CD4-positive, CD25-positive, alpha-beta regulatory T cell (primary cell): ENCODE measurements around the gene MAN2A2. TPM values are rescaled to one million over a fixed set of nuclear protein-coding genes. Genes with fewer than 3 reads are reported as not detected.

ENCODE experiments used
- ATAC-seq, 2 donors: fragments of 150-1000 bp; cut with Tn5 transposase; one replicate each; pipeline ENCODE4 v1.10.0; 2021; ENCODE audit warnings: low read depth in 2 of 2, moderate number of reproducible peaks in 2 of 2, moderate library complexity in 1 of 2
- DNase-seq, 3 donors: peaks; one replicate each; pipeline versions ENCODE4 v3.0.0 to v3.0.0-alpha.2; 2012 to 2022; ENCODE audit warnings: mixed read lengths in 1 of 3
- H3K27ac ChIP-seq: one replicate; pipeline ENCODE4 v1.7.0; 2013; ENCODE audit warnings: mild to moderate bottlenecking, low read length; ENCODE audit not compliant: insufficient read depth, poor library complexity, severe bottlenecking
- H3K27me3 ChIP-seq: one replicate; pipeline ENCODE4 v1.7.0; 2013; ENCODE audit warnings: low read length; ENCODE audit not compliant: control insufficient read depth, insufficient read depth
- H3K36me3 ChIP-seq: one replicate; pipeline ENCODE4 v1.7.0; 2013; ENCODE audit warnings: mild to moderate bottlenecking, low read length, moderate library complexity; ENCODE audit not compliant: control insufficient read depth, insufficient read depth
- H3K4me1 ChIP-seq: 2 replicates; pipeline ENCODE4 v1.7.0; 2013; ENCODE audit warnings: mild to moderate bottlenecking, low read length; ENCODE audit not compliant: insufficient read depth, control insufficient read depth, poor library complexity, severe bottlenecking
- H3K4me3 ChIP-seq: one replicate; pipeline ENCODE4 v1.7.0; 2013; ENCODE audit warnings: low read depth, mild to moderate bottlenecking, low read length, moderate library complexity
- H3K9me3 ChIP-seq, 2 experiments: 1 replicate in 1 of 2; 2 replicates in 1 of 2; pipeline ENCODE4 v1.7.0; 2013; ENCODE audit warnings: low read length in 2 of 2, mild to moderate bottlenecking in 1 of 2, moderate library complexity in 1 of 2; ENCODE audit not compliant: control insufficient read depth in 2 of 2
- H3K27ac Mint-ChIP-seq, 3 donors: one replicate each; pipeline ENCODE4 v1.8.0; 2020 to 2022; ENCODE audit warnings: mild to moderate bottlenecking in 3 of 3, mixed read lengths in 3 of 3, moderate library complexity in 2 of 3
- H3K27me3 Mint-ChIP-seq: one replicate; pipeline ENCODE4 v1.8.0; 2022; ENCODE audit warnings: mild to moderate bottlenecking, mixed read lengths
- H3K36me3 Mint-ChIP-seq: one replicate; pipeline ENCODE4 v1.8.0; 2020; ENCODE audit warnings: mixed read lengths
- H3K4me1 Mint-ChIP-seq, 4 donors: one replicate each; pipeline ENCODE4 v1.8.0; 2020 to 2022; ENCODE audit warnings: mixed read lengths in 4 of 4, mild to moderate bottlenecking in 1 of 4
- H3K4me3 Mint-ChIP-seq, 4 donors: one replicate each; pipeline ENCODE4 v1.8.0; 2020 to 2022; ENCODE audit warnings: mild to moderate bottlenecking in 4 of 4, mixed read lengths in 4 of 4, moderate library complexity in 3 of 4
- H3K9me3 Mint-ChIP-seq, 7 donors: one replicate each; pipeline ENCODE4 v1.8.0; 2020 to 2022; ENCODE audit warnings: mixed read lengths in 7 of 7, mild to moderate bottlenecking in 3 of 7, moderate library complexity in 2 of 7
- polyA plus RNA-seq, 4 donors: library from polyadenylated mRNA; unstranded; fragments of 300-500 nt; fragmentation: Illumina TruSeq; gene quantifications; one replicate each; pipeline ENCODE4 v1.2.3, GENCODE V29; 2021
- total RNA-seq: library from RNA; stranded (reverse); gene quantifications from one replicate; pipeline ENCODE4 v1.2.3, GENCODE V29; 2022

MAN2A2 gene
- total RNA-seq (120 TPM), polyA plus RNA-seq (1 to 10 TPM; 3.8 to 6.6 (median 5.7) TPM)

- H3K4me3 Mint-ChIP-seq, result peak within 1 kb of the TSS; percentile 89 to 94 (median 91)
- peaks cover 16% of the 10 kb centered on the region for H3K4me1 ChIP-seq
- peaks cover 4 to 34% (median 18%) of the 10 kb centered on the region in 4 donors for H3K4me1 Mint-ChIP-seq
- peak within 1 kb of the TSS; percentile 62 for H3K4me3 ChIP-seq
- ATAC-seq, result peak; percentile 64
- no peaks in the 10 kb centered on the region for H3K27me3 Mint-ChIP-seq
- H3K36me3 Mint-ChIP-seq, result peaks cover 26% of the 10 kb centered on the region
- H3K9me3 ChIP-seq, result no peaks in the 10 kb centered on the region
- peak; percentile 45 to 88 (median 63) for DNase-seq
- peaks cover 28% of the 10 kb centered on the region for H3K36me3 ChIP-seq
- H3K27ac Mint-ChIP-seq, result peak within 1 kb of the TSS; percentile 92 to 95 (median 92)
- H3K27me3 ChIP-seq, result no peaks in the 10 kb centered on the region
- peaks cover 0 to 3% (median 0%) of the 10 kb centered on the region in 7 donors for H3K9me3 Mint-ChIP-seq
- H3K27ac ChIP-seq, result peak within 1 kb of the TSS; percentile 78
These were observed at the start of gene MAN2A2 for GRCh38 chr15:90902840-90903732. Gene MAN2A2, plus strand, starts transcription at chr15:90903302. Its CDS starts 906 bp downstream, at chr15:90904208.

- peak overlapping the region in 2 of 3 donors; percentile 29 to 36 for H3K27ac Mint-ChIP-seq
- peaks cover 33% of the 10 kb centered on the region for H3K4me1 ChIP-seq
- peaks cover 3% of the 10 kb centered on the region for H3K36me3 Mint-ChIP-seq
These were observed 48.0 kb upstream of the MAN2A2 start for GRCh38 chr15:90855139-90855538.

GRCh38 chr15:90857337-90857736 lies 45.8 kb upstream of the MAN2A2 start:
- Mint-ChIP-seq H3K4me3 (no peak overlapping the region), H3K27ac (peak overlapping the region in 1 of 3 donors; percentile 26), H3K36me3 (peaks cover 3% of the 10 kb centered on the region), H3K4me1 (peaks cover 0 to 44% (median 29%) of the 10 kb centered on the region in 4 donors), H3K27me3 (no peaks in the 10 kb centered on the region), H3K9me3 (no peaks in the 10 kb centered on the region)
- no peak overlapping the region for H3K27ac ChIP-seq
- no peaks in the 10 kb centered on the region for H3K36me3 ChIP-seq
- H3K4me3 ChIP-seq, result no peak overlapping the region
- H3K9me3 ChIP-seq, result no peaks in the 10 kb centered on the region
- peaks cover 28% of the 10 kb centered on the region for H3K4me1 ChIP-seq
- ATAC-seq (no peak), DNase-seq (no peak)
- no peaks in the 10 kb centered on the region for H3K27me3 ChIP-seq

More at GRCh38 chr15:90855139-90855538, 48.0 kb upstream of the MAN2A2 start:
- H3K27me3 Mint-ChIP-seq, result peaks cover 6% of the 10 kb centered on the region
- H3K4me3 Mint-ChIP-seq, result no peak overlapping the region
- Histone ChIP-seq H3K36me3 (no peaks in the 10 kb centered on the region), H3K27me3 (no peaks in the 10 kb centered on the region), H3K9me3 (no peaks in the 10 kb centered on the region), H3K27ac (no peak overlapping the region), H3K4me3 (no peak overlapping the region)
- DNase-seq (no peak), ATAC-seq (no peak)
- H3K4me1 Mint-ChIP-seq, result peaks cover 3 to 60% (median 37%) of the 10 kb centered on the region in 4 donors
- no peaks in the 10 kb centered on the region for H3K9me3 Mint-ChIP-seq

- Mint-ChIP-seq H3K36me3 (peaks cover 3% of the 10 kb centered on the region), H3K4me3 (no peak overlapping the region), H3K27ac (peak overlapping the region; percentile 26 to 61 (median 59)), H3K27me3 (no peaks in the 10 kb centered on the region), H3K4me1 (peaks cover 0 to 38% (median 25%) of the 10 kb centered on the region in 4 donors), H3K9me3 (no peaks in the 10 kb centered on the region)
- Histone ChIP-seq H3K27me3 (no peaks in the 10 kb centered on the region), H3K4me1 (peaks cover 22% of the 10 kb centered on the region), H3K4me3 (no peak overlapping the region), H3K9me3 (no peaks in the 10 kb centered on the region), H3K27ac (no peak overlapping the region), H3K36me3 (no peaks in the 10 kb centered on the region)
- no peak for ATAC-seq
- no peak for DNase-seq
These were observed 45.1 kb upstream of the MAN2A2 start for GRCh38 chr15:90857883-90858443.

GRCh38 chr15:90859234-90860131 lies 43.6 kb upstream of the MAN2A2 start:
- H3K9me3 ChIP-seq, result no peaks in the 10 kb centered on the region
- no peak overlapping the region for H3K4me3 ChIP-seq
- Mint-ChIP-seq H3K4me1 (peaks cover 0 to 31% (median 20%) of the 10 kb centered on the region in 4 donors), H3K9me3 (no peaks in the 10 kb centered on the region), H3K4me3 (no peak overlapping the region), H3K36me3 (peaks cover 3% of the 10 kb centered on the region), H3K27ac (peak overlapping the region in 1 of 3 donors; percentile 42), H3K27me3 (no peaks in the 10 kb centered on the region)
- no peaks in the 10 kb centered on the region for H3K36me3 ChIP-seq
- peaks cover 18% of the 10 kb centered on the region for H3K4me1 ChIP-seq
- DNase-seq (no peak), ATAC-seq (no peak)
- H3K27ac ChIP-seq, result no peak overlapping the region
- H3K27me3 ChIP-seq, result no peaks in the 10 kb centered on the region

- Mint-ChIP-seq H3K27ac (no peak overlapping the region), H3K4me3 (no peak overlapping the region), H3K36me3 (peaks cover 3% of the 10 kb centered on the region), H3K9me3 (no peaks in the 10 kb centered on the region), H3K4me1 (peaks cover 0 to 26% (median 16%) of the 10 kb centered on the region in 4 donors), H3K27me3 (no peaks in the 10 kb centered on the region)
- DNase-seq (no peak), ATAC-seq (no peak)
- peaks cover 18% of the 10 kb centered on the region for H3K4me1 ChIP-seq
- H3K27ac ChIP-seq, result no peak overlapping the region
- H3K4me3 ChIP-seq, result no peak overlapping the region
- no peaks in the 10 kb centered on the region for H3K27me3 ChIP-seq
- no peaks in the 10 kb centered on the region for H3K36me3 ChIP-seq
- H3K9me3 ChIP-seq, result no peaks in the 10 kb centered on the region
These were observed 42.7 kb upstream of the MAN2A2 start for GRCh38 chr15:90860450-90860849.

GRCh38 chr15:90860942-90861675 lies 42.0 kb upstream of the MAN2A2 start:
- DNase-seq, result no peak
- H3K9me3 ChIP-seq, result no peaks in the 10 kb centered on the region

More at GRCh38 chr15:90860942-90861675, 42.0 kb upstream of the MAN2A2 start:
- H3K9me3 Mint-ChIP-seq, result no peaks in the 10 kb centered on the region
- no peak overlapping the region for H3K4me3 Mint-ChIP-seq
- ATAC-seq, result no peak
- H3K36me3 Mint-ChIP-seq, result peaks cover 3% of the 10 kb centered on the region
- H3K27me3 Mint-ChIP-seq, result no peaks in the 10 kb centered on the region
- H3K4me3 ChIP-seq, result no peak overlapping the region
- H3K4me1 ChIP-seq, result peaks cover 16% of the 10 kb centered on the region
- H3K27ac ChIP-seq, result no peak overlapping the region
- H3K36me3 ChIP-seq, result no peaks in the 10 kb centered on the region
- H3K27ac Mint-ChIP-seq, result no peak overlapping the region
- peaks cover 0 to 20% (median 13%) of the 10 kb centered on the region in 4 donors for H3K4me1 Mint-ChIP-seq
- H3K27me3 ChIP-seq, result no peaks in the 10 kb centered on the region
